ENCODE measurements around the gene RADIL.

- TF ChIP-seq, protein P1, sequence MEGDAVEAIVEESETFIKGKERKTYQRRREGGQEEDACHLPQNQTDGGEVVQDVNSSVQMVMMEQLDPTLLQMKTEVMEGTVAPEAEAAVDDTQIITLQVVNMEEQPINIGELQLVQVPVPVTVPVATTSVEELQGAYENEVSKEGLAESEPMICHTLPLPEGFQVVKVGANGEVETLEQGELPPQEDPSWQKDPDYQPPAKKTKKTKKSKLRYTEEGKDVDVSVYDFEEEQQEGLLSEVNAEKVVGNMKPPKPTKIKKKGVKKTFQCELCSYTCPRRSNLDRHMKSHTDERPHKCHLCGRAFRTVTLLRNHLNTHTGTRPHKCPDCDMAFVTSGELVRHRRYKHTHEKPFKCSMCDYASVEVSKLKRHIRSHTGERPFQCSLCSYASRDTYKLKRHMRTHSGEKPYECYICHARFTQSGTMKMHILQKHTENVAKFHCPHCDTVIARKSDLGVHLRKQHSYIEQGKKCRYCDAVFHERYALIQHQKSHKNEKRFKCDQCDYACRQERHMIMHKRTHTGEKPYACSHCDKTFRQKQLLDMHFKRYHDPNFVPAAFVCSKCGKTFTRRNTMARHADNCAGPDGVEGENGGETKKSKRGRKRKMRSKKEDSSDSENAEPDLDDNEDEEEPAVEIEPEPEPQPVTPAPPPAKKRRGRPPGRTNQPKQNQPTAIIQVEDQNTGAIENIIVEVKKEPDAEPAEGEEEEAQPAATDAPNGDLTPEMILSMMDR (IDR thresholded peaks at IDR 0.05): no peak
- TF ChIP-seq POLR2A (IDR thresholded peaks at IDR 0.05): no peak
Observed at GRCh38 chr7:4806983-4807597, 76.4 kb downstream of the RADIL start.

Data from uterus (tissue), 2 donors.